GM21786 (cell line): ENCODE measurements around the gene TCF21.
"Not testable (repeated sequence)": the region's sequence is repeated elsewhere in the genome, so short reads cannot be mapped to it uniquely, and the experiment has no call there.

ENCODE experiments used
- ATAC-seq: cut with Tn5 transposase; IDR thresholded peaks from one replicate; pipeline ENCODE4 v1.9.1; 2021; ENCODE audit not compliant: unreplicated experiment

Gene TCF21

DNA sequence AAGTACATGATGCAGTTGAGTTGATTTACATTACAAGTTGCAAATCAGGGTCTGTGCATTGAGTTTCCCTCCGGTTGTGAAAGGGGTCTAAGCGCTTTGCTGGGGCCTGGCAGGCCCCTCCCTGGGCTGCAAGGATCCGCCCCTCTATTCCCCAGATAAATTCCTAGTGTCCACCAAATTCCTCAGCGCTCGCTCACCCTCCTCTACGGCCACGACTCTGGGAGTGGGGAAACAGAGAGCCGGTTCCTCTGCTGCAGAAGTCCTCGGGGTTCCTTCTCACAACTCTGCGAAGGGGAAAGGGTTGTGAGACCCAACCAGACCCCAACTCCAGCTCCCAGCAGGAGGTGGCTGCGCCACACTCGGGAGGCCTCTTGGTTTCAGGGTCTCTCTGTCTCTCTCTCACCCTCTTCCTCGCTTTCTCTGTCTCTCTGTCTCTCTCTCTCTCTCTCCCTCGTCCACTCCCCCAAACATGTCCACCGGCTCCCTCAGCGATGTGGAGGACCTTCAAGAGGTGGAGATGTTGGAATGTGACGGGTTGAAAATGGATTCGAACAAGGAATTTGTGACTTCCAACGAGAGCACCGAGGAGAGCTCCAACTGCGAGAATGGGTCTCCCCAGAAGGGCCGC, at the start of gene TCF21:
TCF21 (plus strand) TSS at position 185 of the 628 bp plus-strand sequence; CDS start at position 470, 285 bp downstream.
- no peak for ATAC-seq

DNA sequence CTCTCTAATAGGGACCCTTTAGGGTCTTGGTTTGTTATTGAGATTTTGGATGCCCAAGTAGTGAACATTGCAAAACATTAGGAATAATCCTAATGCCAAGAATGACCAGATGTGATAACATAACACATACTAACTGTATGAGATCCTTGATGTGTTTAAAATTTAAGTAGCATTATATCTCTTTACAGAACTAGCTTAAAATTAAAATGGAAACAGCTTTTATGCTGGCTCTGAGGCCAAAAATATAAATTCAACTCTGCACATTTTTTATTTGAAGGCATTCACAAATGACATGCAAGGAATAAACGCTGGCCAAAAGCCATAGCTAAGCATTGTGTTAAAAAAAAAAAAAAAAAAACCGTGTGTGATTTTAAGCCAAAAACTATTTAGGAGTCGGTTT, 47.7 kb upstream of the TCF21 start:
- ATAC-seq: no peak

DNA sequence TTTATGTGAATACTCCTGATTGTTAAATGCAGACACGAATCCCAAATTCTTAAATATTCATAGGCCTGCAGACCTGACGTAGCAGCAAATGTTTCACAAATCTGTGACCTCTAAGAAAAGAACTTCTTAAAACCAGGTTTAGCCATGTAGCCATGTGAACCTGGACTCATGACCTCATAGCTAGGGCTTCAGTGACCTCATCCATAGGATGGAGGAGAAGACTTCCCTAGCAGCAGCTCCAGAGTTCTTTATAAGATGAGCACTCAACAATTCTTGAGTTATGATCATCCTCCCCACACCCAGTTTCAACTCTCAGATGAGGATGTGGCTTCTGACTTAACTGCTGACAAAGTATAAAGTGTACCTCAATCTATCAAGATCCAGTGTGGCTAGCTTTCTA, 45.8 kb upstream of the TCF21 start:
- ATAC-seq: no peak

DNA sequence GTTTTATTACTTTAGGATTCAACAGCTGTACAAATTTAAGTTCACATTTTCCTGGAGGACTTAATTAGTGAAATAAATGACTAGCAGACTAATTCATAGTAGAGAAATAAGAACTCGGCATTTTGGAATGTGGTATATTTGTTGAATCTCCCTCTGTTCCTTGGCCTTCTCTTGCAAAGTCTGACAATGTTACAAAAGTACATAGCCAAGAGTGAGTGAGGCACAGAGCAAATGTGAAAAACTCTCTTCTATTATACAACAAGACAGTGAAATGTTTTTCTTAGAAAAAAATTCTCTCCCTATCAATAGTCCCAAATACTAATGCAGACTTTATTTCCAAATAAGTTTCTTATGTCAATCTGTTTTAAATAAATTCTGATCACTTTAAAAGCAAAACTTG, 44.2 kb upstream of the TCF21 start:
- ATAC-seq: no peak

DNA sequence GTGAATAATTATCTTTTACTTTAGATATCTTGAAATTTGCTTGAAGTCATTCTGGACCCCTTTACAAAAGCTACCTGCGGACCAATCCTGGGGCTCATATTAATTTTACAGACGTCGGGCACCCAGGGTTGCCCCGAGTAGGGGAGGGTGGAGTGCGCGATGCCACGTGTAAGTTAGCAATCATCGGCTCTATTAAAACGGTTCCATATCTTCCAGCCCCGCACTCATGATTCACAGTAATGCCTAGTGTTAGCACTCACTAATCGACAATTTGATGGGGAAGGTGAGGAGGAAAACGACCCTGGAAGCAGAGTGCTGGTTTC, 34.9 kb upstream of the TCF21 start:
- ATAC-seq: no peak

DNA sequence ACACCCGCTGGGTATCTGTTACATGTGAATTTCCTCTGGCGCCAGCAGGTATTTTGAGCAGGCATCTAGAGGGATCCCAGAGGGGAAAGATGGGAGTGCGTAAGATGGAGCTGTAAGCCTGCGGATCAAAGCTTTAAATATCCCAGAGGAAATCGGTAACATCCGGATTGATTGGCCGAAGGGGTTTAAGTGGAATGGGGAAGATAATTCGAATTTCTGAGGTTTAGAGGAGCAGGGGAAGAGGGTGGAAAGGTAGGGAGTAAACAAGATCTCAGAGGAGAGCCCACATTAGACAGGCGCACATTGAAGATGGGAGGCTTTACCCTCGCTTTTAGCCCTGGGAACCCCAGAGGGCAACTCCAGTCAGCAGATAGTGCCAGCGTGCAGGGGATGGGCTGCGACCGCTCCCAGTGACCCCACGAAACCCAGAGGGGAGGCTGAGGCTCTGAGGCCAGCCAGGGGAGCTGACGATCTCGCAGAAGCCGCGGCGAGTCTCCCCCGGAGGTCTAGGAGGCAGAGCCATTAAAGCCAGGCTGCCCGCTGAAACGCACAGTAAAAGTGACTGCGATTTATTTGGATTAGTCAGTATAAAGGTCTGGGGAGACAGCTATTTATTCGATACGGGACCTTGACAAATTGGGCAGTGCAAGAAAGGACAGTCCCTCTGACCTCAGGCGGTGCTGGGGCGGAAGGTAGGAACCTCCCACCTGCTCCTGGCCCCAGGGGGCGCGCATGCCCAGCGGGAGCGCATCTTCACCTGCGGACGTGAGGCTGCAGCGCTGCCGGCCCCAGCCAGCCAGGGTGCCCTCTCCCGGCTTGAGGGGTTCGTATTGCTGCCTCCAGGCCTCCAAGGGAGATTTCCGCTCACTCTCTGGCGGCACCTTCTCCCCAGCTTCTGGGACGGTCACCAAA, 34.3 kb upstream of the TCF21 start:
- ATAC-seq: no peak

DNA sequence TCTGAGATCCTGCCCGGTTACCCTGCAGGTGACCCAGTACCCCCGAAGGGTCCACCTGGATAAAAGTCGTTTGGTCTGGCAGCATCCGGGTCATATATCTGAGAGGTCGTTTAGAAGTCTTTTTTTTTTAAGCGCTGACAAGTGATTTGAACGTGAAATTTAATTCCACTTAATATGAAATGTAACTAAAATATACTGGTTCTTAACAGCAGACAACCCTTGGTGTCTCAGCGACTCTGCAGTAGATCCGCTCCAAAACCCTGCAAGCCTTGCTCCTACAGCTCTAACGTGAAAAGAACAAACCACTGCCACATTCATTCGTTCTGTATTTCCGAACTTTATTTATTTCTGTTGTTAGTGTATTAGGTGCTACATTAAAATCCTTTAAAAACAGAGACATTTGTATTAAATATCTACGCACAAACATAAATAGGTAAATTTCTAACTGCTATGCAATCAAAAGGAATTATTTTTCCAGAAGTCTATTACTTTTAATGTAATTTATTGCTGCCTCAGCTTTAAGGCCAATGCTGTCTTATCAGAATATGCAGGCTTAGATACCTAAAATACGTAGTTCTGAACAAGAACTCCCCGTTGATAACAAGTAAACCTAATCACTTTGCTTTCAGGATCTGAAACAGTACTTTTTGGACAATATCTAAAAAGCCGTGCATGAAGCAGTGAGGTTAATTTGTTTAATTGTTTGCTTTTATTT, 33.5 kb upstream of the TCF21 start:
- no peak for ATAC-seq

DNA sequence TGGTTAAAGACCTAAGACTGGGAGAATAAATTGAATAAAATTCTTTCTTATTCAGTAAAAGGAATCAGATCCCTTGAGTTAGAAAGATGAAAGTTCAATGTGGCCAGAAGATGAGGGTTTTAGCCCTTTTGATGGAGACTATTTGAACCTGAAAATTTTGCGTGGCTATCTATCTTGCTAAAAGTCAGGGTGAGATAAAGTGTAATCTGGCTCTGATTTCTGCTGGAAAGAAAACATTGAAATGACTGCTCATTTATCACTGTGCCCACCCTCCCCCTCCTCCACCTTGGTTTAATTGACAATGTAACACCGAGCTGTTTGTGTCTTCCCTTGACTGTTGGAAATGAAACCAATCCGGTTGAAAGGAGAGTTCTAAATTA, 32.9 kb upstream of the TCF21 start:
- ATAC-seq: no peak

DNA sequence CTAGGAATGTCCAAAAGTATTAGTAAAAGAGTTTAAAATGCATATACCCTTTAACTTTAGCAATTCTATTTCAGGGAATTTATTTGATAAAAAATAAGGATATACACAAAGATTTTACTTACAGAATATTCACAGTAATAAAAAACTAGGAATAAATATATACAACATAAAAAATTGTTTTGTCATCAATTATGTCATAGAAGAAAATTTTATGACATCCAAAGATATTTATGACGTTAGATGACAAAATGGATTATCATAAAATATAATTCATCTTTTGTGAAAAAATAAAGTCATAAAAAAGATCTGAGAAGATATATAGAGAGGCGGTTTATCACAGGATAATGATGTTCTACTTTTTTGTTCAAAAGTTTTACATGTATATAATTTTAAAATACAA, 32.0 kb upstream of the TCF21 start:
- ATAC-seq: no peak

DNA sequence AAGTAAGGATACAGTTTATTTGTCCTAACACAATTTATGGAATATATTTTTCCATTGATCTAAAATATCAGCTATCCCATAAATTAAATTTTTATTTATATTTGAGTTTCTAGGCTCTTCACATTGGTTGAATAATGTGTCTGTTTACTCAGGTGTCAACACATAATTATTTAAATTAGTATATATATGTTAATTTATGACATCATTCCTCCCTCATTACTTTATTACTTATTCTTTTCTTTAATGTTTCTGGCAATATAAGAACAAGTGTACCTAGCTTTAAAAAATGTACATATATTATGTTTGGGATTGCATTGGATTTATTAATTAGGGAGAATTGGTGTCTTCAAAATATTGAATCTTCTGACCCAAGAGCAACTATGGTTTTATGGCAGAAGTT, 31.2 kb upstream of the TCF21 start:
- no peak for ATAC-seq

DNA sequence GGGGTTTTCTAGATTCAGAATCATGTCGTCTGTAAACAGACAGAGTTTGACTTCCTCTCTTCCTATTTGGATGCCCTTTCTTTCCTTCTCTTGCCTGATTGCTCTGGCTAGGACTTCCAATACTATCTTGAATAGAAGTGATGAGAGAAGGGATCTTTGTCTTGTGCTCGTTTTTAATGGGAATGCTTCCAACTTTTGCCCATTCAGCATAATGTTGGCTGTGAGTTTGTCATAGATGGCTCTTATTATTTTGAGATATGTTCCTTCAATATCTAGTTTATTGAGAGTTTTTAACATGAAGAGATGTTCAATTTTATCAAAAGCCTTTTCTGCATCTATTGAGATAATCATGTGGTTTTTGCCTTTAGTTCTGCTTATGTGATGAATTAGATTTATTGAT, 27.6 kb upstream of the TCF21 start:
- ATAC-seq: not testable (repeated sequence)

DNA sequence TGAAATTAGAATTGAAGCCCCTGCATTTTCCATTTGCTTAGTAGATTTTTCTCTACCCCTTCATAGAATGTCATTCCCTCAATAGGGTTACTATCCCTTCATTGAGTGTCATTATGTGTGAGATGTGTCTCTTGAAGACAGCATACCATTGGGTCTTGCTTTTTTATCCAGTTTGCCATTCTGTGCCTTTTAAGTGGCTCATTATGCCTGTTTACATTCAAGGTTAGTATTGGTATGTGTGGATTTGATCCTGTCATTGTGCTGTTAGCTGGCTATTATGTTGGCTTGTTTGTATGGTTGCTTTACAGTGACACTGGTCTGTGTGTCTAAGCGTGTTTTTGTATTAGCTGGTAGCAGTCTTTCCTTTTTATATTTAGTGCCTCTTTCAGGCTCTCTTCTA, 25.7 kb upstream of the TCF21 start:
- ATAC-seq: no peak

DNA sequence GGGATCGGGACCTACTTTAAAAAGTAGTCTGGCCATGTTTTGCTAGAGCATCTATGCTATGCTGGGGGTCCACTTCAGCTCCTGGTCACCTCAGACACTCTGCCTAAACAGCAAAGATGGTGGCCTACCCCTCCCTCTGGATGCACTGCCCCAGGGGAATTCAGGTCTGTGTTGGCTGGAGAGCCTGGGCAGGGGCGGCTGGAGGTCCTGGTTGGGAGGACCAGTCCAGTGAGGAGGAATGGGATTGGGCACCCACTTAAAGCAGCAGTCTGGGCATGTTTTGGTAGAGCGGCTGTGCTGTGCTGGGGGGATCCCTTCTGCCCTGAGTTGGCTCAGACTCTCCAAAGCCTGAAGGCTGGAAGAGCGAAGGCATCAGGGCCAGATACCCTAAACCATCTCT, 23.2 kb upstream of the TCF21 start:
- no peak for ATAC-seq

DNA sequence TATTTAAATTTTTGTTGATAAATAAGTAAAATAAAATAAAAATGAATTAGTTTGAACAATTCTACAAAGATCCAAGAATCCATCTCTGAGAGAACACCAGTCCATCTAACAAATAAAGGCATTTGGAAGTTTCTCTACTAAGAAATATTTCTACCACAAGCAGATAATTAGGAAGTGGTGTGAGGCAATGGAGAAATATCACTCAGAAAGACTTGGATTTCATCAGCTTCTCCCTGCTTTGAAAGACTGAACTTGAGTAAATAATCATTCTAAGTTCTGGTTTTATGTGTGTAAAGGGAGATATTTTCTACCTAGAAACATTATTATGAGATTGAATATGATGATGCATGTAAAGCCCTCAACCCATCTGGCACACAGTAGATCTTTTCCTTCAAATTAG, 17.8 kb upstream of the TCF21 start:
- ATAC-seq: no peak

DNA sequence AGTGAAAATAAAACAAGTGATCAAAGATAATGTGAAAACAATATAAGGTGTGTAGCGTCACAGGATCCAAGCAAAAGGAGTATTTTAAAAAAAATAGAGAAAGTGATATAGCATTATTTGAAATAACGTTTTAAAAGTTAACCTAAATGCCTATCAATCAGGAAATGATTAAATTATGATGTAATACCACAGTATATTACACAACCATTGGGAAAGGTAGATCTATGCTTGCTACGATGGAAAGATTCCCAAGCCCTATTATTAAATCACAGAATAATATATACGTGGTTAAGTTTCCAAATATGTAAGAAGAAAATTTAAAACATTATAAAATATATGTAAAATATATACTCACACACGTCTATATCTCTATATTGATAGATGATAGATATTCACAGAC, 15.4 kb upstream of the TCF21 start:
- no peak for ATAC-seq

DNA sequence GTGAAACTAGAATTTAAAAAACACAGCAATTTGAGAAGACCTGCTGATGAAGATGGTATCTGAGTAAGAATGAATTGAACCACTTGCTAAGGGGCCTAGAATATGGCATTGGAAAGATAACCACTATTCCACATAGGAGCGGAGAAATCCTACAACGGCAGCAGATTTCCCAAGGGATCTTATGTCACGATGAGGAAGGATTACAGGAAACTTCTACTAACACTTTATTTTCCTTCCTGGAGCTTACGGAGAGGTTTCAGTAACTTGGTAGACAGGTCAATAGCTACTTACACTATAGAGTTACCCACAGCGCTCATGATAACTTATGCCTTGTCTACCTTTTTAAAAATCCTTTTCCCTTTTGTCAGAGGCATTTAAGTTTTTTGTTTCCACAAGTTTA, 11.8 kb upstream of the TCF21 start:
- no peak for ATAC-seq

DNA sequence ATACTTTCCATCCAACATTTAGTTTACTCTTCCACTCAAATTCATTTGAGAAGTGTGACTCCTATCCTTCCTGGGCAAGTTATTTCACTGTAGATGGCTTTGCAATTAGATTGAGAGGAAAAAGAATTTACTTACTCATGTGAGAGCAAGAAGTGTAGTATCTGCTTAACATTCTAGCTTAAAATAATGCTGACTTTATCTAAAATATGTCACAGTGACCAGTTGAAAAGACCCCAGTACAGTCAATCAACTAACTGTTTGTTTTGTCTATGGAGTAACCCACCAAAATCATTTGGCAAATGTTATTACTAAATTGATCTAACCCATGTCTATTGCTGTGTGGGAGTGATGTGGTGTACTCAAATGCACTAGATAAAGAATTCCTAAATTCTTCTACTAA, 8.9 kb upstream of the TCF21 start:
- no peak for ATAC-seq

DNA sequence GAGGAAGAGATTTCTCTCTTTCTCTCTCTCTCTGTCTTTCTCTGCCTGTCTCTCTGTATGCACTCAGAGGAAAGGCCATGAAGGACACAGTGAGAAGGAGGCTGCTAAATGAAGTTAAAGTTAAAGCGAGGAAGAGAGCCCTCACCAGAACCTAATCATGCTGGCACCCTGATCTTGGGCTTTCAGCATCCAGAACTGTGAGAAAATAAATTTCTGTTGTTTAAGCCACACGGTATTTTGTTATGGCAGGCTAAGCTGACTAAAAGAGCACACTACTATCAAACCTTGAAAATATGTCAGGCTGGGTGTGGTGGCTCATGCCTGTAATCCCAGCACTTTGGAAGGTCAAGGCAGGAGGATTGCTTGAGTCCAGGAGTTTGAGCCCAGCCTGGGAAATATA, 8.0 kb upstream of the TCF21 start:
- no peak for ATAC-seq

DNA sequence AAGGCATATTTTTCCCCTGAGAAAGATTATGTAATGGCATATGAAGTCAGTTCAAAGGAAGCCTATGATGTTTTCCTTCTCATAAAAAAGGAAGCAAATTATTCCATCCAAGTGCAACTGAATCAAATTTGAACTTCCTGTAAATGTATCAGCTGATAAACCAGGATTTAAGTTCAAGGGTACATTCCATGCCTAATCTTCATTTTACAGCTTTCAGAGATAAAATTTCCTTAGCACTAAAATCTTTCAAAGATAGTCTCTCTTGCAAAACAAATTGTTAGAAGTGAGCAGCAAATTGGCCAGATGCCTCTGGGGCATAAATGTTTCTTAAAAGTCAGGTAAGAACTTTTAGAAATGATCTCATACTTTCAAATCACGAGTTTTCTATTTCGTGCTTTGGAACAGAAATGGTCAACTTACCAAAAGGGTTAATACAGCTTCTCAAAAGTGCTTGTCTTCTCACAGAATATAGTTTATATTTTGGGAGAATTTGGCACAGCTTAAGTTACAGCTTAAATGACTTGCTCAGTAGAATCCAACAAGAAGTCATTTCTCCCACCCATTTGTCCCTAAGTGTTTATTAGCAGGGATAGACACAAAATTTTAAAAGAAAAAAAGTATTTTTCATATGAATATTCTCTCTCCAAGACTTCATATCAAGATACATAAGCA, 2.7 kb upstream of the TCF21 start:
- ATAC-seq: no peak

DNA sequence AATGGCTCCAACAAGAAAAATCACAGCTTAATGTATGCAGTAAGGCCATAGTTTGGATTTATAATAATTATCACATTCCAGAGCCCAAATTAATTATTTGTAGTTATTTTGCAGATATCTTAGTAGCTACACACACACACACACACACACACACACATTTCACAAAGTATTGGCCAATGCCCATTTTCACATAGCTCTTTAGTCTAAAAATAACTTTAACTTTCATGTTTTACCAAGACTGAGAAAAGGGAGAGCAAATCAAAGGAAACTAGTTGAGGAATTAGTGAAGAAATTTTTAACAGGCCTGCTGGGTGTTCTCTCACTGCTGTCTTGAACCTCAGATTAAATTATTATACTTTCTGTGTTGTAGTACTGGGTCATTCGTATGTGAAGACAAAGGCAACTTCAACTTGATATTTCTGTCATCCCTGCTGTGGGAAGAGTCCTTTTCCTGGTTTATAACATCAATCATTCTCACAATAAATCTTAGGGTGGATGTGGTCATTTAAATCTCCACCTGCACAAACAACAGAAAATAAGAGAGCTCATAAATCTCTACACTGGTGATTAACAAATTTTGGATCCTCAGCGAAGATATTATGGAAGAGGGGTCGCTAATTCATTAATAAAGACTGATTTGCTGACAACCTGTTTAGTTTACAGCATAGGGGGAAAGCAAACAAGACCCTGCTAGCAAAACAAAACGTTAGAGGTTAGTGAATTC, 1.6 kb upstream of the TCF21 start:
- no peak for ATAC-seq

DNA sequence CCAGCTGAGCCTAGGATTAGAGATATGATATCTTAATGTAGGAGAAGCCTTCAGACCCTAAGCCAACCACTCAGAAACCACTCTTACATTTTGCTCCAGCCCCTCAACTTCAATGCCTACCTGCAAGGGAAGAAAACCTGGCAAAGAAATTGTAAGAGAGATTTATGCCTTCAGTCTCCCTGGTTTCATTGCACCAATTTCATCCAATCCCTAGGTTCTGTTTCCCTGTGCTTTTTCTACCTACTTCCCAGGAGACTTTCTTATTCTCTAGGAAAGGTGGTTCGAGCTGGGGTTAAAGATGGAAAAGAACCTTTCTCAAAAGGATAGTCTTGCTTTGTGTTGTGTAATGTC, 1.1 kb upstream of the TCF21 start:
- no peak for ATAC-seq
